Body of pancreas (tissue), 4 donors: ENCODE measurements around the gene PCNT. TPM values are rescaled to one million over a fixed set of nuclear protein-coding genes. Genes with fewer than 3 reads are reported as not detected.
A peak's percentile ranks its signal among the peaks of the same experiment; 100 is the strongest.

Source experiments
- ATAC-seq: fragments of 150-250 bp; one replicate; pipeline ENCODE4 v1.9.1; 2016
- DNase-seq, 4 donors: peaks; one replicate each; pipeline ENCODE4 v3.0.0-alpha.2; 2019
- H3K27ac ChIP-seq, 4 donors: fragments of 200-600 bp; sonication (generic); 1 replicate in 3 of 4; 2 replicates in 1 of 4; pipeline versions ENCODE4 v1.5.1 to v1.6.1; 2016 to 2019; ENCODE audit warnings: mild to moderate bottlenecking in 1 of 4, mixed read lengths in 1 of 4, moderate library complexity in 1 of 4
- H3K27me3 ChIP-seq, 2 donors: fragments of 200-600 bp; sonication (generic); one replicate each; pipeline ENCODE4 v1.6.0; 2016; ENCODE audit warnings: mild to moderate bottlenecking in 1 of 2
- H3K36me3 ChIP-seq, 2 donors: fragments of 200-600 bp; sonication (generic); replicated peaks in 1 of 2; 2 replicates each; pipeline ENCODE4 v1.5.1; 2016; ENCODE audit warnings: low read depth in 2 of 2; ENCODE audit not compliant: insufficient read depth in 1 of 2
- H3K4me1 ChIP-seq: fragments of 200-600 bp; sonication (generic); one replicate; pipeline ENCODE4 v1.6.0; 2016
- H3K4me3 ChIP-seq, 2 donors: fragments of 200-600 bp; sonication (generic); 1 replicate in 1 of 2; 2 replicates in 1 of 2; pipeline ENCODE4 v1.5.1; 2016 to 2019
- H3K9me3 ChIP-seq, 3 donors: fragments of 200-600 bp; sonication (generic); 1 replicate in 2 of 3; 2 replicates in 1 of 3; pipeline ENCODE4 v1.5.1; 2016
- POLR2A ChIP-seq, 3 donors: fragments of 450-650 bp; IDR thresholded peaks; one replicate each; pipeline ENCODE4 v1.6.1; 2016; ENCODE audit warnings: antibody characterized with exemption in 3 of 3, mild to moderate bottlenecking in 2 of 3
- WGBS, 2 donors: methylation state at CpG; one replicate each; pipeline ENCODE4 v1.1.5; 2017; 5-methylcytosine and 5-hydroxymethylcytosine counted together
- intact Hi-C: fragments of 100-400 bp; cut with DNase I; formaldehyde crosslinking; loops from one replicate; pipeline ENCODE4 v1.15.1; 2023
- total RNA-seq, 2 donors: library from RNA; depleted of rRNA; stranded (reverse); fragments of >200 nt; gene quantifications; one replicate each; pipeline ENCODE4 v1.1.0, GENCODE V29; 2016
- TF ChIP-seq, protein P1 (sequence below), 7 experiments: fragments of 450-650 bp in 4 of 7; fragments of 200-600 bp in 3 of 7; sonication (generic) in 3 of 7; IDR thresholded peaks; one replicate each; pipeline ENCODE4 v1.5.1; 2016 to 2019; ENCODE audit warnings: antibody characterized with exemption in 7 of 7

PCNT gene
- total RNA-seq, 2 donors from 2014 or later, result 11.9 to 28.0 TPM

DNA sequence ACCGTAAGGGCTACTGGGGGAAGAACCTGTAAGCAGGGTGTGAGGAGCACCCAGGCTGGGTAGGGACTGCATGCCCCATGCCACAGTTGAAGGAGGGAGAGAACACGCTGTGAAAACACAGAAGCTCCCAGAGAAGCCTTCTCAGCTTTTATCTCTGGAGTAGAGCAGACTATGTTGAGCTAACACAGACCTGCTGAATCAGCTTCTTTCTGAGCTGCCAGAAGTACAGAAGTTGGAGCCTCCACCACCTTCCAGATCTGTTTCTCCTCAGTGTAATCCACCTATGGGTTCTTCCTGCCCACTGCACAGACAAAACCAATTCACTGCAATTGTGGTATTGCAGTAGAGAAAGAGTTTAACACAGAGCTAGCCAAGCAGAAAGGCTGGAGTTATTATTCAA, 32.4 kb upstream of the PCNT start:
- WGBS, 2 donors, result 88 to 91% methylated on average over 2 of the region's 2 CpGs
- H3K4me3 ChIP-seq, result no peak overlapping the region
- intact Hi-C loops, result no loop called here
- ATAC-seq, result no peak
- no peaks in the 10 kb centered on the region for H3K36me3 ChIP-seq
- no peak overlapping the region for H3K27ac ChIP-seq
- TF ChIP-seq, protein P1, sequence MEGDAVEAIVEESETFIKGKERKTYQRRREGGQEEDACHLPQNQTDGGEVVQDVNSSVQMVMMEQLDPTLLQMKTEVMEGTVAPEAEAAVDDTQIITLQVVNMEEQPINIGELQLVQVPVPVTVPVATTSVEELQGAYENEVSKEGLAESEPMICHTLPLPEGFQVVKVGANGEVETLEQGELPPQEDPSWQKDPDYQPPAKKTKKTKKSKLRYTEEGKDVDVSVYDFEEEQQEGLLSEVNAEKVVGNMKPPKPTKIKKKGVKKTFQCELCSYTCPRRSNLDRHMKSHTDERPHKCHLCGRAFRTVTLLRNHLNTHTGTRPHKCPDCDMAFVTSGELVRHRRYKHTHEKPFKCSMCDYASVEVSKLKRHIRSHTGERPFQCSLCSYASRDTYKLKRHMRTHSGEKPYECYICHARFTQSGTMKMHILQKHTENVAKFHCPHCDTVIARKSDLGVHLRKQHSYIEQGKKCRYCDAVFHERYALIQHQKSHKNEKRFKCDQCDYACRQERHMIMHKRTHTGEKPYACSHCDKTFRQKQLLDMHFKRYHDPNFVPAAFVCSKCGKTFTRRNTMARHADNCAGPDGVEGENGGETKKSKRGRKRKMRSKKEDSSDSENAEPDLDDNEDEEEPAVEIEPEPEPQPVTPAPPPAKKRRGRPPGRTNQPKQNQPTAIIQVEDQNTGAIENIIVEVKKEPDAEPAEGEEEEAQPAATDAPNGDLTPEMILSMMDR (IDR thresholded peaks at IDR 0.05), result no peak
- no peak for TF ChIP-seq POLR2A (IDR thresholded peaks at IDR 0.05)
- DNase-seq, result no peak
- no peaks in the 10 kb centered on the region for H3K27me3 ChIP-seq
- no peaks in the 10 kb centered on the region for H3K9me3 ChIP-seq
- H3K4me1 ChIP-seq, result peaks cover 14% of the 10 kb centered on the region

DNA sequence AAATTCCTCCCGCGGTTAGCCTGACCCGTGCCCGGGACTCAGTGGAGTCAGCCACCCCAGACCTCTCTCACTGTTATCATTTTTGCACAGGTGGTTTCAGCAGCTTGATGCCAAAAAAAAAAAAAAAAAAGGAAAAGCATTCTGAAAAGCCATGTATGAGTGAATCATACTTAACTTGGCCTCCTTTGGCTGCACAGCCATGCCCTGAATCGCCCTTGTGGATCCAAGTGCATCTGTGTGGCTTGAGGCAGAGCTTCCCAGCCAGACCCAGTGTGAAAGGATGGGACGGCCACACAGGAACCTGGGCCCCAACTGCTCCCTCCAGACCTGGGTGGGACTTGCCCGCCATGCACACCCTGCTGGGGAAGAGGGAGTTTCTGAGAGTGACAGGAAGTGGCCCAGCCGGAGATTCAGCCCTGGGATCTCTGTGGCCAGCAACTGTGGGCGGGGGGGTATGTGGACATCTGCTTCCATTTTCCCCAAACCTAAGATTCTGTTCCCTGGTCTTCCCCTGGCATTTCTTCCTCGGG, 29.2 kb upstream of the PCNT start:
- Histone ChIP-seq H3K27ac (peak overlapping the region in 1 of 4 donors; percentile 44), H3K27me3 (no peaks in the 10 kb centered on the region), H3K4me1 (peaks cover 16% of the 10 kb centered on the region), H3K9me3 (no peaks in the 10 kb centered on the region), H3K36me3 (no peaks in the 10 kb centered on the region), H3K4me3 (no peak overlapping the region)
- peak; percentile 41 for ATAC-seq
- WGBS, 2 donors, result 45 to 48% methylated on average over 9 to 10 of the region's 10 CpGs
- DNase-seq, result peak in 2 of 4 donors; percentile 17 to 31
- intact Hi-C loops, result no loop called here
- TF ChIP-seq, protein P1 (IDR thresholded peaks at IDR 0.05), result no peak
- TF ChIP-seq POLR2A (IDR thresholded peaks at IDR 0.05), result no peak

DNA sequence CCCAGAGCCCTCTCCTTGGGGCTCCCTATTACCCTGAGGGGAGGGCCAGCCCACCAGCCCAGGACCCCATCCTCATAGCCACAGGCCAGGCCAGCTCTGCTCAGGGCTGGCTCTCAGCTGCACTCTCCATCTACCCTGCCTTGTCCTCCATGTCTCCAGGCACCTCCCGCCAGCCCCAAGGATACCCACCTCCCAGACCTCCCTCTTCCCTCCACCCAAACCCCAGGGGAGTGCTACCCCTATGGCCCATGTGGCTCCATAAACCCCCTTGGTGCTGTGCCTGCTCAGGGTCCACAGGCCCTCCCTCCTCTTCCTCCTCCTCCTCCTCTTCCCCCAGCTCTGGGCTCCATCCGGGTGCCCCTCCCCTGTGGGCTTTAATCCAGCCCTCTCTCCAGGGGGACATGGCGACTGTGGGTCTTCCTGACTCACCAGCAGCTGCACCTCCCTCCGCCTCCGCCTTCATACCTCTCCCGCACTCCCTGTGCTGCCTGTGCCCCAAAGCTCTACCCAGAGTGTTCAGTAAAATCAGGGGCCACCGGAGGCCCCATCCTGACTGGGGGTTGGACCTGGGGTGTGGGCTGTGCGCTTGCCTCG, 28.7 kb upstream of the PCNT start:
- no peaks in the 10 kb centered on the region for H3K9me3 ChIP-seq
- DNase-seq (no peak), ATAC-seq (no peak)
- H3K36me3 ChIP-seq, result no peaks in the 10 kb centered on the region
- WGBS, 2 donors, result 71 to 75% methylated on average over 5 to 8 of the region's 9 CpGs
- no peak overlapping the region for H3K4me3 ChIP-seq
- H3K27ac ChIP-seq, result peak overlapping the region in 1 of 4 donors; percentile 44
- no peak for TF ChIP-seq POLR2A (IDR thresholded peaks at IDR 0.05)
- TF ChIP-seq, protein P1 (IDR thresholded peaks at IDR 0.05), result no peak
- no peaks in the 10 kb centered on the region for H3K27me3 ChIP-seq
- intact Hi-C loops, result no loop called here
- H3K4me1 ChIP-seq, result peaks cover 16% of the 10 kb centered on the region

DNA sequence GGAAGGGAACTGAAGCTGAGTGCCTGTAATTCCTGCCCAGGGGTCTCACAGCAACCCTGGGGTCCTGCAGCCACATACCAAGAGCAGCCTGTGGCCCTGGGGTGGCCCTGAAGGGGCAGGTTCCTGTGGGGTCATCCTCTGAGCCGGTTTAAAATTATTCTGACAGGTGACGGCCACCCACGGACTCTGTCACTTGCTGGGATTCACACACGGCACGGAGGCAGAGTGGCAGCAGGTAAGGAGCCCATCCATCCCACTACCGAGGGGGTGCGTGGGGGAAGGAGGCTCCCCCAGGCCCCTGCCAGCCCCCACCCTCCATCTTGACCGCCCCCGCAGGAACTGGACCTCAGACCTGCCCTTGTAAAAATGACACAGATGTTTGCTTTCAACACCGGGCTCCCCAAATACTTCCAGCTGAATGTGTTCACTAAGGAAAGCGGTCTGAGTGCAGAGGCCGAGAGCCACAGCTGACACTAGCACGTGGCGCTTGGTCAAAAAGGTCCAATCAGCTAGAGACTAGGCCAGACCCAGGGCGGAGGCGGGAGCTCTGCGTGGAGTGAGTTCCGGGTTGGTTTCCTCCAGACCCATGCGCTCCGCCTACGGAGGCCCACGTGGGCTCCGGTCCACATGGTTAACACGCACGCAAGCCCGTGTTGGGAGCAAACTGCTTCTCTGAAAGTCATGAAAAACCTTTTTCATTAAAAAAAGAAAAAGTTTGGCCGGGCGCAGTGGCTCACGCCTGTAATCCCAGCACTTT, 27.8 kb upstream of the PCNT start:
- peaks cover 16% of the 10 kb centered on the region for H3K4me1 ChIP-seq
- H3K4me3 ChIP-seq, result no peak overlapping the region
- TF ChIP-seq POLR2A (IDR thresholded peaks at IDR 0.05), result no peak
- TF ChIP-seq, protein P1 (IDR thresholded peaks at IDR 0.05), result no peak
- H3K9me3 ChIP-seq, result no peaks in the 10 kb centered on the region
- peak overlapping the region in 2 of 4 donors; percentile 18 to 44 for H3K27ac ChIP-seq
- DNase-seq, result peak; percentile 37 to 76 (median 58)
- no peaks in the 10 kb centered on the region for H3K36me3 ChIP-seq
- intact Hi-C loops, result no loop called here
- H3K27me3 ChIP-seq, result no peaks in the 10 kb centered on the region
- peak; percentile 74 for ATAC-seq
- 66 to 83% methylated on average over 21 to 25 of the region's 29 CpGs for WGBS, 2 donors
